Peyer's patch (tissue), 4 donors: ENCODE results near the gene SLC37A3.
"Not testable (repeated sequence)": the region's sequence is repeated elsewhere in the genome, so short reads cannot be mapped to it uniquely, and the experiment has no call there.

Experiments
- POLR2A ChIP-seq, 2 donors: fragments of 450-650 bp; IDR thresholded peaks; one replicate each; pipeline ENCODE4 v1.5.1; 2017; ENCODE audit warnings: antibody characterized with exemption in 2 of 2, mild to moderate bottlenecking in 2 of 2, moderate library complexity in 2 of 2
- TF ChIP-seq, protein P1 (sequence below), 6 experiments: fragments of 450-650 bp in 4 of 6; fragments of 200-600 bp in 2 of 6; sonication (generic) in 1 of 6; IDR thresholded peaks; one replicate each; pipeline ENCODE4 v1.5.1; 2017 to 2019; ENCODE audit warnings: antibody characterized with exemption in 6 of 6, mild to moderate bottlenecking in 3 of 6, moderate library complexity in 1 of 6

DNA sequence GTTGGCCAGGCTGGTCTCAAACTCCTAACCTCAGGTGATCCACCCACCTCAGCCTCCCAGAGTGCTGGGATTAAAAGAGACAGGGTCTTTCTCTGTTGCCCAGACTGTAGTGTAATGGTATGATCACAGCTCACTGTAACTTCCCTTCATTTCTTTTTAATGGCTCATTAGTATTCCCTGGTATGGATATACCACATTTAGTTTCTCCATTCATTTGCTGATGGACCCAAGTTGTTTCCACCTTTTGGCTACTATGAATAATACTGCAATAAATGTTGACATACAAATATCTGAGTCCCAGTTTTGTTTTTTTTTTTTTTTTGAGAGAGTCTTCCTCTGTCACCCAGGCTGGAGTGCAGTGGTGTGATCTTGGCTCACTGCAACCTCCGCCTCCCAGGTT lies 59.4 kb downstream of the SLC37A3 start:
- TF ChIP-seq POLR2A (IDR thresholded peaks at IDR 0.05), result not testable (repeated sequence)
- TF ChIP-seq, protein P1, sequence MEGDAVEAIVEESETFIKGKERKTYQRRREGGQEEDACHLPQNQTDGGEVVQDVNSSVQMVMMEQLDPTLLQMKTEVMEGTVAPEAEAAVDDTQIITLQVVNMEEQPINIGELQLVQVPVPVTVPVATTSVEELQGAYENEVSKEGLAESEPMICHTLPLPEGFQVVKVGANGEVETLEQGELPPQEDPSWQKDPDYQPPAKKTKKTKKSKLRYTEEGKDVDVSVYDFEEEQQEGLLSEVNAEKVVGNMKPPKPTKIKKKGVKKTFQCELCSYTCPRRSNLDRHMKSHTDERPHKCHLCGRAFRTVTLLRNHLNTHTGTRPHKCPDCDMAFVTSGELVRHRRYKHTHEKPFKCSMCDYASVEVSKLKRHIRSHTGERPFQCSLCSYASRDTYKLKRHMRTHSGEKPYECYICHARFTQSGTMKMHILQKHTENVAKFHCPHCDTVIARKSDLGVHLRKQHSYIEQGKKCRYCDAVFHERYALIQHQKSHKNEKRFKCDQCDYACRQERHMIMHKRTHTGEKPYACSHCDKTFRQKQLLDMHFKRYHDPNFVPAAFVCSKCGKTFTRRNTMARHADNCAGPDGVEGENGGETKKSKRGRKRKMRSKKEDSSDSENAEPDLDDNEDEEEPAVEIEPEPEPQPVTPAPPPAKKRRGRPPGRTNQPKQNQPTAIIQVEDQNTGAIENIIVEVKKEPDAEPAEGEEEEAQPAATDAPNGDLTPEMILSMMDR (IDR thresholded peaks at IDR 0.05), result not testable (repeated sequence)
